ENCODE data around the gene NELL1. TPM values are rescaled to one million over a fixed set of nuclear protein-coding genes. Genes with fewer than 3 reads are reported as not detected.

NELL1 gene
- total RNA-seq, 2 experiments from 2014 or later, result not detected

- Mint-ChIP-seq H3K4me3 (no peak overlapping the region), H3K27ac (no peak overlapping the region), H3K27me3 (no peaks in the 10 kb centered on the region), H3K36me3 (ENCODE audit: low read depth) (no peaks in the 10 kb centered on the region), H3K4me1 (ENCODE audit: low read depth) (no peaks in the 10 kb centered on the region), H3K9me3 (peaks cover 14% of the 10 kb centered on the region)
- no peak overlapping the region for H3K27ac ChIP-seq (ENCODE audit: low read depth in 1 of 2, low read length in 2 of 2)
- ATAC-seq (ENCODE audit: poor library complexity) (no peak), DNase-seq (no peak)
- H3K4me3 ChIP-seq (ENCODE audit: low read length), result no peak overlapping the region
- H3K36me3 ChIP-seq (ENCODE audit: insufficient read depth, low read length), result no peaks in the 10 kb centered on the region
- CTCF ChIA-PET, result no interaction called here
- TF ChIP-seq CTCF (IDR thresholded peaks at IDR 0.05), result no peak
- no peaks in the 10 kb centered on the region for H3K4me1 ChIP-seq (ENCODE audit: insufficient read depth, low read length)
- H3K27me3 ChIP-seq (ENCODE audit: control insufficient read depth in 1 of 2, insufficient read depth in 2 of 2, low read length in 2 of 2), result no peaks in the 10 kb centered on the region
- POLR2A ChIA-PET, result no interaction called here
- intact Hi-C loops (cut with DNase I, micrococcal nuclease), result no loop called here
- H3K9me3 ChIP-seq (ENCODE audit: control insufficient read depth in 1 of 2, insufficient read depth in 1 of 2, low read length in 2 of 2), result peaks cover 0 to 11% of the 10 kb centered on the region in 2 experiments
Observed at GRCh38 chr11:21489416-21490115, 820.2 kb downstream of the NELL1 start.

- H3K36me3 Mint-ChIP-seq (ENCODE audit: low read depth), result no peaks in the 10 kb centered on the region
- H3K27ac ChIP-seq (ENCODE audit: low read depth in 1 of 2, low read length in 2 of 2), result no peak overlapping the region
- no peaks in the 10 kb centered on the region for H3K27me3 Mint-ChIP-seq
- H3K4me1 Mint-ChIP-seq (ENCODE audit: low read depth), result no peaks in the 10 kb centered on the region
- ATAC-seq (ENCODE audit: poor library complexity) (no peak), DNase-seq (no peak)
- no peaks in the 10 kb centered on the region for H3K4me1 ChIP-seq (ENCODE audit: insufficient read depth, low read length)
- intact Hi-C loops (cut with DNase I, micrococcal nuclease), result no loop called here
- peaks cover 15% of the 10 kb centered on the region for H3K9me3 Mint-ChIP-seq
- TF ChIP-seq CTCF (IDR thresholded peaks at IDR 0.05), result no peak
- no peaks in the 10 kb centered on the region for H3K9me3 ChIP-seq (ENCODE audit: control insufficient read depth in 1 of 2, insufficient read depth in 1 of 2, low read length in 2 of 2)
- no peaks in the 10 kb centered on the region for H3K36me3 ChIP-seq (ENCODE audit: insufficient read depth, low read length)
- POLR2A ChIA-PET, result no interaction called here
- H3K27ac Mint-ChIP-seq, result no peak overlapping the region
- no peaks in the 10 kb centered on the region for H3K27me3 ChIP-seq (ENCODE audit: control insufficient read depth in 1 of 2, insufficient read depth in 2 of 2, low read length in 2 of 2)
- no peak overlapping the region for H3K4me3 Mint-ChIP-seq
- H3K4me3 ChIP-seq (ENCODE audit: low read length), result no peak overlapping the region
- CTCF ChIA-PET, result no interaction called here
Observed at GRCh38 chr11:21492931-21493330, 823.5 kb downstream of the NELL1 start.

GRCh38 chr11:21494946-21495345, 825.6 kb downstream of the NELL1 start:
- DNase-seq, result no peak
- no peaks in the 10 kb centered on the region for H3K4me1 Mint-ChIP-seq (ENCODE audit: low read depth)
- no peaks in the 10 kb centered on the region for H3K27me3 Mint-ChIP-seq
- Histone ChIP-seq H3K36me3 (ENCODE audit: insufficient read depth, low read length) (no peaks in the 10 kb centered on the region), H3K9me3 (ENCODE audit: control insufficient read depth in 1 of 2, insufficient read depth in 1 of 2, low read length in 2 of 2) (no peaks in the 10 kb centered on the region), H3K4me3 (ENCODE audit: low read length) (no peak overlapping the region), H3K27me3 (ENCODE audit: control insufficient read depth in 1 of 2, insufficient read depth in 2 of 2, low read length in 2 of 2) (no peaks in the 10 kb centered on the region), H3K27ac (ENCODE audit: low read depth in 1 of 2, low read length in 2 of 2) (no peak overlapping the region), H3K4me1 (ENCODE audit: insufficient read depth, low read length) (no peaks in the 10 kb centered on the region)
- CTCF ChIA-PET, result no interaction called here
- H3K36me3 Mint-ChIP-seq (ENCODE audit: low read depth), result no peaks in the 10 kb centered on the region
- POLR2A ChIA-PET, result no interaction called here
- ATAC-seq (ENCODE audit: poor library complexity), result no peak
- no peak overlapping the region for H3K27ac Mint-ChIP-seq
- TF ChIP-seq CTCF (IDR thresholded peaks at IDR 0.05), result no peak
- H3K9me3 Mint-ChIP-seq, result peaks cover 9% of the 10 kb centered on the region
- intact Hi-C loops (cut with DNase I, micrococcal nuclease), result no loop called here
- no peak overlapping the region for H3K4me3 Mint-ChIP-seq
